Activated T-cell treated with anti-CD3 and anti-CD28 coated beads, Interleukin-2, amount 50 U/mL, for 1 hour (primary cell): Measurements from ENCODE around the gene FHIP1A.

ENCODE experiments used
- DNase-seq: peaks from one replicate; pipeline ENCODE4 v3.0.0-alpha.2; 2020

The FHIP1A gene

DNA sequence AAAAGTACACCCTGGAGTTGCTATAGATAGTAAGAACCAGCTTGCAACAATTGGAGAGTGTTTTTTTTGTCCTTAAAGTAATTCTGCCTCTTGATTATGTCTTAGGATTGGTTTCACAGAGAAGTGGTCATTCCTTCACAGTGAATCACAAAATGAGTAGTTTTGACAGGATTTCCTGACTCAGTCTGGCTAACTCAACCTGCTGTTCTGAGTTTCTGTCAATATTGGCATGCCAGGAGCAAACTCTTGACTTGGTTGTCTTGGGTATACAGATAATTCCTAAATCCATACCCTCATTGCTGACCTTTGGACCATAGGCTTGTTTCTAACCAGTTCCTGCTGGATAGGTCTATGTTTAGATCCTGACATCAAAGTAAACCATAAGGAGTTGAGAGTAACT, 9.4 kb downstream of the FHIP1A start:
- DNase-seq: no peak

GRCh38 chr4:151418856-151419255, 9.9 kb downstream of the FHIP1A start:
- DNase-seq: no peak

- DNase-seq: no peak
Observed at GRCh38 chr4:151420250-151420807, 11.4 kb downstream of the FHIP1A start.

- DNase-seq: no peak
Observed at GRCh38 chr4:151422854-151423253, 13.9 kb downstream of the FHIP1A start.

GRCh38 chr4:151426513-151426912, 17.5 kb downstream of the FHIP1A start:
- DNase-seq: no peak

DNA sequence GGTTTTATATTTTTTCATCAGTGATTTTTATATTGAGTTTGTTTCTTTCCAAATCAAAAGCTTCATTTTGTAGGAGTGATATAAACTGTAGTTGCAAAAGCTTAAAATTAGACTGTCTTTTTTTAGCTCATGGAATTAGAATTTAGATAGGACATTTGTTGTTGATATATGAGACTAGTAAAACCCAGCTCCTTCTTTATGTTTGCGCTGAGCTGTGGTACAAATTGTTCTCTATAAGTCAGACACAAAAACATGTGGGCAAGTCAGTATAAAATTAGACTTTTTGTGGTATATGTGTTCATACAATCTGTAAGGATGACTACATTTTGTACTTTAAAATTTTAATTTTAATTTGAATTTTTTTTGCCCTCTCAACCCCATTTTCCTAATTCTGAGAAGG, 18.3 kb downstream of the FHIP1A start:
- DNase-seq: no peak

GRCh38 chr4:151428346-151428745, 19.4 kb downstream of the FHIP1A start:
- DNase-seq: no peak

- no peak for DNase-seq
Observed at GRCh38 chr4:151429957-151430570, 21.1 kb downstream of the FHIP1A start.

- no peak for DNase-seq
Observed at GRCh38 chr4:151430740-151431457, 21.9 kb downstream of the FHIP1A start.

DNA sequence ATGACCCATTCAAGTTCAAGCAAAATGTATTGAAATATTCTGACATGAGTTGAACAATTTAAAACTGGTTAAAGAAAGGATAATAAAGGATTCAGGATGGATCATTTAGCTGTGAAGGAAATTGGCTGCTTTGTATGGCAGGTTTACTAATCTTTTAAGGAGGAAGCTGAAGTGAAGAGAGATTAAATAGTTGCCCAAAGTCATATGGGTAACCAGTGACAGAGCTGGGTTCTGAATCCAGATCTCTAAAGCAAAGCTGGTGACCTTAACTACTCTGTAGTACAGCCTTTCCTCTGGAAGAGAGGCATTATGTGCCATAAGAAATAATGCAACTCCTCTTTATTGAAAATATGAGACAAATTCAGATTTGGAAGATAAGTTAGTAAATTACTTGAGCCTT, 22.8 kb downstream of the FHIP1A start:
- DNase-seq: no peak

DNA sequence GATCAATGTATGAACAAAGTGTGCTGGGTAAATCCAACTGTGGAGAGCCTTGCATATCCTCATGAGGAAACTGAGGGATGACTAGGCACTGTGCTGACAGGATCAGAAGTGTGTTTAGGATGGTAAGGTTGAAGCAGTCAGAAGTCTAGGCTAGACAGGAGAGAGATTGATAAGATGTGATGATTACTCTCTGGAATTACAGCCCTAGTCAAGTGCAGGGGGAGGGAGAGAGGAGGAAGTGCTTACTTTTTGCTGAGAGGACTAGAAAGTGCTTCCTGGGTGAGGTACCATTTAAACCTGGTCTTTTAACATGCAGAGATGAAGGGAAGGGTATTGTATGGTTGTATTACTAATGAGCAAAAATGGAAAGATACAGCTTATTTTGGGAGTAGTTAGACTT, 23.7 kb downstream of the FHIP1A start:
- no peak for DNase-seq

GRCh38 chr4:151434183-151434860, 25.3 kb downstream of the FHIP1A start:
- no peak for DNase-seq

DNA sequence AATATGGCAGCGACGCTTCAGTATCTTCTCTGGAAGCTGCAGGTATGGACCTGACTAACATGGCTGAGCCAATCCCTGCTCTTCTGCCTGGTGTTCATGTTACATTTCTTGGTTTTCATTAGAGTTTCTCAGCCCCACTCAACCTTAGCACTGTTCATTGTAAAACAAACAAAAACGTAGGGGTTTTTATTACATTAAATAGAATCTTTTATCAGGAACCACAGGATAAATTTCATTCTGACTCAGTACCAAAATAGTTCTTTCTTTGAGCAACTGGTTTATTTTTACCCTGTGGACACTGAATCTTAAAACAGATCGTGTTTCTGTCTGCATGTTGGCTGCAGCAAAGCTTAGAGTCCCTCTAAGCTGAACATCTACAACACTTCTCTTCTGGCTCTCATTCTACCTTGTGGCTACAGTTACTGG, 27.1 kb downstream of the FHIP1A start:
- DNase-seq: no peak

GRCh38 chr4:151437505-151437904, 28.5 kb downstream of the FHIP1A start:
- no peak for DNase-seq

GRCh38 chr4:151438154-151438553, 29.2 kb downstream of the FHIP1A start:
- no peak for DNase-seq

GRCh38 chr4:151439320-151439719, 30.3 kb downstream of the FHIP1A start:
- no peak for DNase-seq

GRCh38 chr4:151442002-151442401, 33.0 kb downstream of the FHIP1A start:
- DNase-seq: no peak

- DNase-seq: no peak
Observed at GRCh38 chr4:151443247-151443646, 34.3 kb downstream of the FHIP1A start.

- DNase-seq: no peak
Observed at GRCh38 chr4:151443752-151444151, 34.8 kb downstream of the FHIP1A start.

DNA sequence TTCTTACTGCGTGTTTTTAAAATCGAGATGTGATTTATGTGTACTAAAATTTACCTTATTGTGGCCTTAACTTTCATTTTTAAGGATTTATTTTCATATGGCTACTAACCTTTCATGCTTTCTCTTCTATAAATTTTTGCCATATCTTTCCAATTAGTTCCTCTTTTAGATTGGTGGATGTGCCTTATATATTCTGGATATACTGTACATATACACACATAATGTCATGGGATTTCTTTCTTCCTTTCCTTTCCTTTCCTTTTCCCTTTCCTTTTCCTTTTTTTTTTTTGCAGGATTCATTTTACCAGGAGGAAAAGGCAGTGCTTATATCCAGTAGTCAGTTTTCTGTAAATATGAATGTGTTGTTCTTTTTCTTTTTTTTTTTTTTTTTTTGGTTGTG, 37.2 kb downstream of the FHIP1A start:
- no peak for DNase-seq

DNA sequence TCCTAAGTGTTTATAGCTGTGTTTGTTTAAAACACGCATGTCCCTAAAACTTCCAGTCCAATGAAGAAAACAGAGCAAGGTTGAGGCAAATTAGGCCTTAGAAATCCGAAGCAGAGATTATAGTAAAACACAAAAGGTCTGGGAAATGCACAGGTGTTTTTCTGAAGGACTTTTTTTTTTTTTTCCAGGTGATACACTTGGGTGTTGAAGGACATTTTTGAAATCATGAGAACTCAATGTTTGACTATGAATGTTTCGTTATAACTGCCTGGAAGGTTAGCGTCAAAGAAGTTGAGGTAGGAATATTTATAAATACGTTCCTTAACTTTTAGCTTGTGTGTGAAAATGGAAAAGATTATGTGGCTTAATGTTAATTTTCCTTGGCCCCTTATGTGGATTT, 45.5 kb downstream of the FHIP1A start:
- no peak for DNase-seq

GRCh38 chr4:151455212-151455611, 46.2 kb downstream of the FHIP1A start:
- no peak for DNase-seq

- no peak for DNase-seq
Observed at GRCh38 chr4:151458148-151458547, 49.2 kb downstream of the FHIP1A start.
